HG03439 (cell line): Measurements from ENCODE around the gene DEDD2.

Experiments
- ATAC-seq: cut with Tn5 transposase; IDR thresholded peaks from one replicate; pipeline ENCODE4 v1.9.1; 2021; ENCODE audit warnings: mild to moderate bottlenecking, moderate library complexity; ENCODE audit not compliant: unreplicated experiment

Gene DEDD2

GRCh38 chr19:42175952-42176648 is 41.4 kb downstream of the DEDD2 start:
- no peak for ATAC-seq

GRCh38 chr19:42174958-42175734 is 42.3 kb downstream of the DEDD2 start:
- ATAC-seq, result no peak

- ATAC-seq, result no peak
Measured at GRCh38 chr19:42174188-42174587, 43.3 kb downstream of the DEDD2 start.

- no peak for ATAC-seq
Measured at GRCh38 chr19:42173695-42174094, 43.8 kb downstream of the DEDD2 start.

- ATAC-seq, result no peak
Measured at GRCh38 chr19:42172261-42172660, 45.2 kb downstream of the DEDD2 start.

GRCh38 chr19:42170715-42171114 is 46.8 kb downstream of the DEDD2 start:
- no peak for ATAC-seq

GRCh38 chr19:42169486-42170413 is 47.7 kb downstream of the DEDD2 start:
- no peak for ATAC-seq

GRCh38 chr19:42168206-42168605 is 49.3 kb downstream of the DEDD2 start:
- ATAC-seq, result no peak

- ATAC-seq, result no peak
Measured at GRCh38 chr19:42166316-42166715, 51.2 kb downstream of the DEDD2 start.

- no peak for ATAC-seq
Measured at GRCh38 chr19:42165146-42165545, 52.3 kb downstream of the DEDD2 start.

GRCh38 chr19:42161616-42162263 is 55.7 kb downstream of the DEDD2 start:
- no peak for ATAC-seq

GRCh38 chr19:42159942-42160341 is 57.5 kb downstream of the DEDD2 start:
- ATAC-seq, result no peak

GRCh38 chr19:42158926-42159325 is 58.6 kb downstream of the DEDD2 start:
- ATAC-seq, result no peak

- no peak for ATAC-seq
Measured at GRCh38 chr19:42156571-42156970, 60.9 kb downstream of the DEDD2 start.

GRCh38 chr19:42155796-42156195 is 61.7 kb downstream of the DEDD2 start:
- ATAC-seq, result no peak

- no peak for ATAC-seq
Measured at GRCh38 chr19:42154471-42155323, 62.8 kb downstream of the DEDD2 start.

GRCh38 chr19:42153672-42154433 is 63.6 kb downstream of the DEDD2 start:
- ATAC-seq, result no peak

- no peak for ATAC-seq
Measured at GRCh38 chr19:42152910-42153671, 64.4 kb downstream of the DEDD2 start.
